Heart right ventricle (tissue), 16 donors: ENCODE measurements around the gene GDF11. TPM values are rescaled to one million over a fixed set of nuclear protein-coding genes. Genes with fewer than 3 reads are reported as not detected.

ENCODE experiments used
- ATAC-seq, 8 donors: fragments of 200-7000 bp; cut with Tn5 transposase; one replicate each; pipeline ENCODE4 v1.9.1; 2020; ENCODE audit warnings: mild to moderate bottlenecking in 8 of 8, moderate library complexity in 8 of 8, moderate number of reproducible peaks in 1 of 8
- DNase-seq, 2 donors: peaks; one replicate each; pipeline ENCODE4 v3.0.0-alpha.2; 2020
- H3K27ac ChIP-seq, 10 donors: fragments of 200-600 bp; sonication (generic) in 2 of 10; one replicate each; pipeline versions ENCODE4 v1.5.0 to v1.8.0; 2020 to 2022; ENCODE audit warnings: mild to moderate bottlenecking in 3 of 10
- H3K27me3 ChIP-seq, 7 donors: fragments of 200-600 bp; one replicate each; pipeline ENCODE4 v1.8.0; 2021 to 2022; ENCODE audit warnings: mild to moderate bottlenecking in 2 of 7
- H3K36me3 ChIP-seq, 9 donors: fragments of 200-600 bp; sonication (generic) in 1 of 9; one replicate each; pipeline versions ENCODE4 v1.5.0 to v1.8.0; 2020 to 2022; ENCODE audit warnings: mild to moderate bottlenecking in 2 of 9
- H3K4me1 ChIP-seq, 9 donors: fragments of 200-600 bp; sonication (generic) in 1 of 9; one replicate each; pipeline versions ENCODE4 v1.5.0 to v1.8.0; 2020 to 2022; ENCODE audit warnings: mild to moderate bottlenecking in 4 of 9
- H3K4me3 ChIP-seq, 10 donors: fragments of 200-600 bp; sonication (generic) in 2 of 10; one replicate each; pipeline versions ENCODE4 v1.5.0 to v1.8.0; 2020 to 2022; ENCODE audit warnings: mild to moderate bottlenecking in 7 of 10, moderate library complexity in 2 of 10
- H3K9me3 ChIP-seq, 11 donors: fragments of 200-600 bp in 10 of 11; sonication (generic) in 2 of 11; one replicate each; pipeline versions ENCODE4 v1.5.0 to v1.8.0; 2013 to 2022; ENCODE audit warnings: mild to moderate bottlenecking in 2 of 11, control low read depth in 1 of 11, moderate library complexity in 1 of 11
- WGBS, 2 donors: extraction: QIAGEN DNeasy Blood & Tissue Kit; methylation state at CpG; one replicate each; pipeline ENCODE4 v1.1.7; 2013; ENCODE audit warnings: inconsistent platforms in 1 of 2; 5-methylcytosine and 5-hydroxymethylcytosine counted together
- intact Hi-C, 10 donors: fragments of 100-400 bp; cut with DNase I; formaldehyde crosslinking; loops; one replicate each; pipeline versions ENCODE4 v1.11.1 to v1.14.2; 2022
- polyA plus RNA-seq, 2 donors: library from polyadenylated mRNA; stranded (reverse); fragments of 200-250 nt; gene quantifications; one replicate each; pipeline ENCODE4 v1.2.3, GENCODE V29; 2013
- total RNA-seq, 10 donors: library from RNA; stranded (reverse); fragmentation: NEBNext Ultra II Directional in 3 of 10; extraction: Animal tissue kit (Norgen Biotek cat#: 25700) in 3 of 10; gene quantifications; one replicate each; pipeline versions ENCODE4 v1.2.1 to v1.2.4, GENCODE V29; 2021 to 2023
- TF ChIP-seq, protein P1 (sequence below), 9 donors: fragments of 200-600 bp; sonication (generic) in 2 of 9; IDR thresholded peaks; one replicate each; pipeline versions ENCODE4 v1.5.0 to v1.8.0; 2021 to 2022; ENCODE audit warnings: antibody characterized with exemption in 9 of 9, mild to moderate bottlenecking in 5 of 9, moderate library complexity in 1 of 9
- donor health status: Arrhythmogenic right ventricular cardiomyopathy.
- donor health status: ischemic (EF 13 %, LVEDD 7.1; RV severe dilation, severe dysfunction).
- donor health status: healthy with polysubstance abuse.
- donor health status: DM: no; HTN: yes; CAD: no.
- donor health status: DM: no; HTN: no; CAD: no.
- donor health status: ischemic (EF 25% LVEDD 6.9; RV normal size, moderate dysfunction).
- donor health status: ischemic (EF 25% LVEDD 5.7; RV mildly dilated, moderate dysfunction).
- donor health status: healthy.
- donor health status: DM: yes; HTN: yes; CAD: no.
- donor health status: Ischemic cardiomyopathy.
- donor health status: ischemic (EF 35%, LVEDD 5.7; RV mildly dilated, moderate dysfunction).
- donor health status: nonischemic (EF 11% LVEDD 7.7; RV severe dilation, severe dysfunction).
- donor health status: DM: yes; HTN: yes; CAD: no.
- donor health status: PGD.
- donor health status: ischemic (EF 29% LVEDD 5.4; RV normal size, mild dysfunction).
- donor health status: nonischemic (EF 23%, LVEDD 6.1; RV moderate dilation, normal function).

GDF11 gene
- total and polyA plus RNA-seq, 12 donors: 3.2 to 17.6 (median 11.7) TPM

DNA sequence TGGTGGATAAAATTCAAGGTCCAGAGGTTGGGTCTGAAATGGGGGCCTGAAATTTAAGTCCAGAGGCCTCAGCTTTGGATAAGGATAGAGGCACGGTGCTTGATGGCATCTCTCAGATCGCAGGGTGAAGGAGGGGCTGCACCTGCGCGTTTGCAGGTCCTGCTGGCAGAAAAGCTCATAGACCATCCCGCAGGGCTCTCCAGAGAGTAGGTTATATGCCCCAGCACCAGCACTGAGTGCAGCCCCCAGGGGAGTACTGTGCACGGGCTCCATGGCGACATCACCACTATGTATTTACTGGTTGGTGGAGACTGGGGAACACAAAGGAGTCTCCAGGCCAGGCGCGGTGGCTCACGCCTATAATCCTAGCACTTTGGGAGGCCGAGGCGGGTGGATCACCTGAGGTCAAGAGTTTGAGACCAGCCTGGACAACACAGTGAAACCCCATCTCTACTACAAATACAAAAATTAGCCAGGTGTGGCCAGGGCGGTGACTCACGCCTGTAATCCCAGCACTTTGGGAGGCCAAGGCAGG lies 9.8 kb upstream of the GDF11 start:
- 85 to 88% methylated on average over 14 of the region's 14 CpGs for WGBS, 2 donors
- TF ChIP-seq, protein P1, sequence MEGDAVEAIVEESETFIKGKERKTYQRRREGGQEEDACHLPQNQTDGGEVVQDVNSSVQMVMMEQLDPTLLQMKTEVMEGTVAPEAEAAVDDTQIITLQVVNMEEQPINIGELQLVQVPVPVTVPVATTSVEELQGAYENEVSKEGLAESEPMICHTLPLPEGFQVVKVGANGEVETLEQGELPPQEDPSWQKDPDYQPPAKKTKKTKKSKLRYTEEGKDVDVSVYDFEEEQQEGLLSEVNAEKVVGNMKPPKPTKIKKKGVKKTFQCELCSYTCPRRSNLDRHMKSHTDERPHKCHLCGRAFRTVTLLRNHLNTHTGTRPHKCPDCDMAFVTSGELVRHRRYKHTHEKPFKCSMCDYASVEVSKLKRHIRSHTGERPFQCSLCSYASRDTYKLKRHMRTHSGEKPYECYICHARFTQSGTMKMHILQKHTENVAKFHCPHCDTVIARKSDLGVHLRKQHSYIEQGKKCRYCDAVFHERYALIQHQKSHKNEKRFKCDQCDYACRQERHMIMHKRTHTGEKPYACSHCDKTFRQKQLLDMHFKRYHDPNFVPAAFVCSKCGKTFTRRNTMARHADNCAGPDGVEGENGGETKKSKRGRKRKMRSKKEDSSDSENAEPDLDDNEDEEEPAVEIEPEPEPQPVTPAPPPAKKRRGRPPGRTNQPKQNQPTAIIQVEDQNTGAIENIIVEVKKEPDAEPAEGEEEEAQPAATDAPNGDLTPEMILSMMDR (IDR thresholded peaks at IDR 0.05): no peak
- DNase-seq (no peak), ATAC-seq (no peak)
- Histone ChIP-seq H3K4me3 (no peak overlapping the region), H3K36me3 (no peaks in the 10 kb centered on the region), H3K27me3 (no peaks in the 10 kb centered on the region), H3K27ac (no peak overlapping the region), H3K4me1 (peaks cover 12 to 37% (median 31%) of the 10 kb centered on the region in 9 donors), H3K9me3 (no peaks in the 10 kb centered on the region)
- intact Hi-C loops: loop anchor here in 4 of 10 donors (10.0 kb wide), 4 partner anchors 202 to 382 kb away; partner anchors contain the start of genes DGKA (in 1 of the 4), RPL41 (in 1 of the 4), RPS26 (in 1 of the 4) and ZC3H10 (in 1 of the 4)

DNA sequence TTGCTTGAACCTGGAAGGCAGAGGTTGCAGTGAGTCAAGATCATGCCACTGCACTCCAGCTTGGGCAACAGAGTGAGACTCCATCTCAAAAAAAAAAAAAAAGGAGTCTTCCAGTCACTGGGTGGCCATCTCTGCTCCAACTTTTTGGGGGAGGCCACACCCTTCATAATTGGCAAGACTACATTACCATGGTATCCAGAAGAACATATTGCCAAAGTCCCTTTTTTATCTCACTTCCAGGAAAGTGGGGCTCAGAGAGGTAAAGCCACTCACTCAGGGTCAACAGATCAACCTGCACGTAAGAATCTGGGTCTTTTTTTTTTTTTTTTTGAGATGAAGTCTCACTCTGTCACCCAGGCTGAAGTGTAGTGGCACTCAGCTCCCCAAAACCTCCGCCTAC lies 9.1 kb upstream of the GDF11 start:
- no peaks in the 10 kb centered on the region for H3K9me3 ChIP-seq
- no peak overlapping the region for H3K4me3 ChIP-seq
- no peak for ATAC-seq
- H3K27me3 ChIP-seq: no peaks in the 10 kb centered on the region
- H3K4me1 ChIP-seq: peaks cover 15 to 42% (median 35%) of the 10 kb centered on the region in 9 donors
- DNase-seq: no peak
- intact Hi-C loops: loop anchor here in 4 of 10 donors (10.0 kb wide), 4 partner anchors 201 to 381 kb away; partner anchors contain the start of genes DGKA (in 1 of the 4), RPL41 (in 1 of the 4), RPS26 (in 1 of the 4) and ZC3H10 (in 1 of the 4)
- WGBS, 2 donors: 81 to 89% methylated on average over 2 of the region's 2 CpGs
- H3K36me3 ChIP-seq: no peaks in the 10 kb centered on the region
- no peak overlapping the region for H3K27ac ChIP-seq
- TF ChIP-seq, protein P1 (IDR thresholded peaks at IDR 0.05): no peak

DNA sequence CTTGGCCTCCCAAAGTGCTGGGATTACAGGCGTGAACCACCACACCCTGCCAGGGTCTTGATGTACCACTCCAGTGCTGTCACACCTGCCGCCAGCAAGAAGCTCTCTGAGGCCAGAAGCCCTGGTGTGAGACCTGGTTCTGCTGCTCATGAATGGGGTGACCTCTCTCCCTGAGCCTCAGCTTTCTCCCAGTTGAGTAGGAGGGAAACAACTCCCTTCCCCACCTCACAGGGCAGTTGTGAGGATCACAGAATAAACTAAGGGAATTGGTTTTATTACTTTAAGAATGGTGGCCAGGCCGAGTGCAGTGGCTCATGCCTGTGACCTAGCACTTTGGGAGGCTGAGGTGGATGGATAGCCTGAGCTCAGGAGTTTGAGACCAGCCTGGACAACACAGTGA lies 8.3 kb upstream of the GDF11 start:
- TF ChIP-seq, protein P1 (IDR thresholded peaks at IDR 0.05): no peak
- intact Hi-C loops: loop anchor here in 4 of 10 donors (10.0 kb wide), 4 partner anchors 200 to 380 kb away; partner anchors contain the start of genes DGKA (in 1 of the 4), RPL41 (in 1 of the 4), RPS26 (in 1 of the 4) and ZC3H10 (in 1 of the 4)

DNA sequence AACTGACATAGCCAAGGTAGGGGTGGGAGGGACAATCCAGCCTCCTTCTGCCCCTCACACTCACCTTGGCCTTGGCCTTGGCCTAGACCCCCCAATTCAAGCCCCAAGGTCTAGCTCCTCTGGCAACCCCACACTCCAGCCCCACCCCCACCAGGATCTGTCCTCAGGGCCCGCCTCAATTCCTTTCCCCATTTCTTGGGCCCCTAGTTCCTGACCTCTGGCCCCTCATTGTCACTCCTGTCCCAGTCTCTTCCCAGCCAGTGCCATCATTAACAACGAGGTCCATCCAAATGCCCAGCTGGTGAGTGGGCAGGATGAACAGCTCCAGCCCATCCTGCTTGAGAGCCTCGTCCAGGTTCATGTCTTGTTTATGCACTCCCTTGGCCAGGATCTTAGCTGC lies 6.8 kb upstream of the GDF11 start:
- 69 to 74% methylated on average over 3 of the region's 3 CpGs for WGBS, 2 donors
- DNase-seq: no peak
- intact Hi-C loops: loop anchor here in 8 of 10 donors (2.0 to 10.0 kb wide), 11 partner anchors 54 to 379 kb away; partner anchors contain the start of genes DGKA (in 1 of the 8), ORMDL2 (in 1 of the 8), RPL41 (in 1 of the 8) and RPS26 (in 1 of the 8)

More for the DNA sequence above, 8.3 kb upstream of the GDF11 start:
- Histone ChIP-seq H3K4me3 (no peak overlapping the region), H3K36me3 (no peaks in the 10 kb centered on the region), H3K9me3 (no peaks in the 10 kb centered on the region), H3K4me1 (peaks cover 15 to 41% (median 35%) of the 10 kb centered on the region in 9 donors), H3K27me3 (no peaks in the 10 kb centered on the region), H3K27ac (no peak overlapping the region)
- no peak for ATAC-seq
- 95 to 99% methylated on average over 3 of the region's 3 CpGs for WGBS, 2 donors
- DNase-seq: no peak

More for the DNA sequence above, 6.8 kb upstream of the GDF11 start:
- Histone ChIP-seq H3K4me3 (no peak overlapping the region), H3K4me1 (peaks cover 8 to 29% (median 20%) of the 10 kb centered on the region in 9 donors), H3K36me3 (no peaks in the 10 kb centered on the region), H3K9me3 (no peaks in the 10 kb centered on the region), H3K27me3 (no peaks in the 10 kb centered on the region), H3K27ac (no peak overlapping the region)
- TF ChIP-seq, protein P1 (IDR thresholded peaks at IDR 0.05): no peak
- no peak for ATAC-seq
